OCI-LY7 (cell line): ENCODE measurements around the gene ACSM2A. TPM values are rescaled to one million over a fixed set of nuclear protein-coding genes. Genes with fewer than 3 reads are reported as not detected.

ENCODE experiments used
- BruUV-seq: library from RNA; stranded (reverse); fragments of 400-500 nt; replicated peaks from 2 replicates; lab custom pipeline; 2021; lab: Mats Ljungman, UMichigan
- CTCF ChIA-PET: fragments of 300-600 bp; sonication (Branson Sonifier 250); formaldehyde crosslinking; loops from one replicate; lab custom pipeline; 2022; ENCODE audit warnings: antibody characterized with exemption; ENCODE audit not compliant: unreplicated experiment; lab: Charles Lee
- POLR2A ChIA-PET: fragments of 300-600 bp; sonication (Branson Sonifier 250); formaldehyde crosslinking; loops from one replicate; lab custom pipeline; 2022; ENCODE audit warnings: antibody characterized with exemption; lab: Charles Lee
- DNase-seq: peaks from one replicate; pipeline ENCODE4 v3.0.0-alpha.2; 2015; ENCODE audit warnings: low spot score
- H2AFZ ChIP-seq: fragments of 200-600 bp; sonication (generic), shearing (Covaris generic); 2 replicates; pipeline ENCODE4 v1.6.1; 2014; ENCODE audit warnings: mild to moderate bottlenecking, antibody characterized with exemption, low read length, moderate library complexity
- H3K27ac ChIP-seq: fragments of 200-600 bp; sonication (generic); 2 replicates; pipeline ENCODE4 v1.5.1; 2014; ENCODE audit warnings: mixed run types, low read depth, mild to moderate bottlenecking, moderate library complexity, low read length, inconsistent platforms; ENCODE audit not compliant: poor library complexity, severe bottlenecking
- H3K36me3 ChIP-seq: fragments of 200-600 bp; sonication (generic); 2 replicates; pipeline ENCODE4 v1.6.1; 2014; ENCODE audit warnings: mild to moderate bottlenecking, antibody characterized with exemption, low read length, moderate library complexity, mixed read lengths; ENCODE audit not compliant: insufficient read depth
- H3K4me1 ChIP-seq: fragments of 200-600 bp; sonication (generic); 2 replicates; pipeline ENCODE4 v1.5.1; 2014; ENCODE audit warnings: mild to moderate bottlenecking, low read length; ENCODE audit not compliant: insufficient read depth, poor library complexity, severe bottlenecking
- H3K4me2 ChIP-seq: fragments of 200-600 bp; sonication (generic); 2 replicates; pipeline ENCODE4 v1.6.1; 2014; ENCODE audit warnings: mild to moderate bottlenecking, low read length
- H3K4me3 ChIP-seq: fragments of 200-600 bp; sonication (generic); 2 replicates; pipeline ENCODE4 v1.5.1; 2014; ENCODE audit warnings: mild to moderate bottlenecking, low read depth, low read length; ENCODE audit not compliant: poor library complexity, severe bottlenecking
- H3K79me2 ChIP-seq: fragments of 200-600 bp; sonication (generic); 2 replicates; pipeline ENCODE4 v1.6.1; 2016; ENCODE audit warnings: low read depth, mild to moderate bottlenecking, low read length, moderate library complexity, mixed read lengths; ENCODE audit not compliant: insufficient read depth
- H3K9me2 ChIP-seq: fragments of 200-600 bp; sonication (generic); 2 replicates; pipeline ENCODE4 v1.6.1; 2016; ENCODE audit warnings: mild to moderate bottlenecking, low read length, mixed read lengths; ENCODE audit not compliant: insufficient read depth
- H3K9me3 ChIP-seq: fragments of 200-600 bp; sonication (generic); 2 replicates; pipeline ENCODE4 v1.6.1; 2014; ENCODE audit warnings: mild to moderate bottlenecking, mixed run types, low read length, mixed read lengths
- H4K20me1 ChIP-seq: fragments of 200-600 bp; sonication (generic); 2 replicates; pipeline ENCODE4 v1.6.1; 2014; ENCODE audit warnings: mild to moderate bottlenecking, antibody characterized with exemption, low read length, moderate library complexity, mixed read lengths; ENCODE audit not compliant: insufficient read depth
- EZH2phosphoT487 ChIP-seq: fragments of 200-600 bp; sonication (generic); IDR thresholded peaks from 2 replicates; pipeline ENCODE4 v1.6.1; 2018; ENCODE audit warnings: low read depth, borderline replicate concordance, mild to moderate bottlenecking, mixed run types, antibody characterized with exemption, low read length, moderate library complexity, mixed read lengths
- intact Hi-C: fragments of 100-400 bp; cut with micrococcal nuclease; formaldehyde crosslinking; loops from one replicate; pipeline ENCODE4 v1.10.0; 2022; ENCODE audit not compliant: unreplicated experiment
- total RNA-seq, 2 experiments: library from RNA; depleted of rRNA in 1 of 2; stranded (reverse); fragments of >200 nt in 1 of 2; shearing (Covaris generic) in 1 of 2; gene quantifications; 2 replicates each; pipeline ENCODE4 v1.2.3, GENCODE V29; 2014 to 2022
- TF ChIP-seq, protein P1 (sequence below): fragments of 200-600 bp; sonication (generic); conservative IDR thresholded peaks from 2 replicates; pipeline ENCODE4 v1.5.1; 2014; ENCODE audit warnings: mild to moderate bottlenecking, antibody characterized with exemption, low read length, moderate library complexity, mixed read lengths

ACSM2A gene
- total RNA-seq, 2 experiments from 2014 or later: not detected

DNA sequence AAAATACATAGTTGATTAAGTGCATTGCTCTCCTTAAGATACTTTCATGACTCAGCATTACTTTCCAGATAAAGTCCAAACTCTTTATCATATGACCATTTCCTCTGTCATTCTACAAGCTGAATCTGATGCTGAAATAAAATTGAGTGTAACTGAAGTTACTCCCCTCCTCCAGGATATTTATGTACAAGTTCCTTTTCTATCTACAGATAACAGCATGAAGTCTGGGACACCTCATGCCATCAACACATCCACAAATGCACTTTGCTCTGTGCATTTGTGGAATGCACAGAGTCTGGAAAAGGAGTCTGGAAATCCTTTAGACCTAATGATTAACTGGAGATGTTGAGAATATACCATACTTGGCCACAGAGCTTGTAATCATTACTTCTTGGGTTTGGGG, 64.4 kb downstream of the ACSM2A start:
- TF ChIP-seq, protein P1, sequence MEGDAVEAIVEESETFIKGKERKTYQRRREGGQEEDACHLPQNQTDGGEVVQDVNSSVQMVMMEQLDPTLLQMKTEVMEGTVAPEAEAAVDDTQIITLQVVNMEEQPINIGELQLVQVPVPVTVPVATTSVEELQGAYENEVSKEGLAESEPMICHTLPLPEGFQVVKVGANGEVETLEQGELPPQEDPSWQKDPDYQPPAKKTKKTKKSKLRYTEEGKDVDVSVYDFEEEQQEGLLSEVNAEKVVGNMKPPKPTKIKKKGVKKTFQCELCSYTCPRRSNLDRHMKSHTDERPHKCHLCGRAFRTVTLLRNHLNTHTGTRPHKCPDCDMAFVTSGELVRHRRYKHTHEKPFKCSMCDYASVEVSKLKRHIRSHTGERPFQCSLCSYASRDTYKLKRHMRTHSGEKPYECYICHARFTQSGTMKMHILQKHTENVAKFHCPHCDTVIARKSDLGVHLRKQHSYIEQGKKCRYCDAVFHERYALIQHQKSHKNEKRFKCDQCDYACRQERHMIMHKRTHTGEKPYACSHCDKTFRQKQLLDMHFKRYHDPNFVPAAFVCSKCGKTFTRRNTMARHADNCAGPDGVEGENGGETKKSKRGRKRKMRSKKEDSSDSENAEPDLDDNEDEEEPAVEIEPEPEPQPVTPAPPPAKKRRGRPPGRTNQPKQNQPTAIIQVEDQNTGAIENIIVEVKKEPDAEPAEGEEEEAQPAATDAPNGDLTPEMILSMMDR: no peak
- no peak for TF ChIP-seq EZH2phosphoT487
- H3K79me2 ChIP-seq: no peaks in the 10 kb centered on the region
- no peaks in the 10 kb centered on the region for H3K4me1 ChIP-seq
- no peak overlapping the region for H3K27ac ChIP-seq
- no peak for DNase-seq
- no peak overlapping the region for H3K4me2 ChIP-seq
- no peaks in the 10 kb centered on the region for H3K9me3 ChIP-seq
- H3K36me3 ChIP-seq: no peaks in the 10 kb centered on the region
- CTCF ChIA-PET: no interaction called here
- POLR2A ChIA-PET: interaction anchor here (0.6 kb wide), 1 partner anchor 9 kb away, joined by 5 read pairs; no protein-coding TSS in a partner anchor
- H3K9me2 ChIP-seq: no peaks in the 10 kb centered on the region
- H3K4me3 ChIP-seq: no peak overlapping the region
- intact Hi-C loops: no loop called here
- no peak overlapping the region for H2AFZ ChIP-seq
- no peaks in the 10 kb centered on the region for H4K20me1 ChIP-seq
- BruUV-seq: no TSS peak

DNA sequence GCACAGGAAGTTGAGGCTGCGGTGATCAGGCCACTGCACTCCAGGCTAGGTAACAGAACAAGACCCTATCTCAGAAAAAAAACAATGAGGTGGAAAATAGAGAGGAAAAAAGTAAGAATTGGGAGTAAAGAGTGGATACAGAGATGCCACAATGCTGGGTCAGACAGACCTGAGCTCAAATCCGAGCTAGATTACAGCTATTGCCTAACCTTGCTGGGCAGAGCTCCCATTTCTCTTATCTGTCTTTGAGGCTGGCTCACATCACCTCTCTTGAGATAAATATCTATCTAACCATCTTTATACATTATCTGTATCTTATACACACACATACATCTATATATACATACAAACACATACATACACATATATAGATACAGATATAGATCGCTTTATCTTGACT, 65.8 kb downstream of the ACSM2A start:
- CTCF ChIA-PET: no interaction called here
- no peak overlapping the region for H3K27ac ChIP-seq
- TF ChIP-seq EZH2phosphoT487: no peak
- TF ChIP-seq, protein P1: no peak
- no peaks in the 10 kb centered on the region for H3K9me3 ChIP-seq
- no peaks in the 10 kb centered on the region for H3K36me3 ChIP-seq
- no peak for DNase-seq
- H3K79me2 ChIP-seq: no peaks in the 10 kb centered on the region
- no peak overlapping the region for H2AFZ ChIP-seq
- BruUV-seq: no TSS peak
- H3K4me3 ChIP-seq: no peak overlapping the region
- POLR2A ChIA-PET: no interaction called here
- intact Hi-C loops: no loop called here
- no peaks in the 10 kb centered on the region for H3K4me1 ChIP-seq
- H3K9me2 ChIP-seq: no peaks in the 10 kb centered on the region
- H4K20me1 ChIP-seq: no peaks in the 10 kb centered on the region
- H3K4me2 ChIP-seq: no peak overlapping the region

DNA sequence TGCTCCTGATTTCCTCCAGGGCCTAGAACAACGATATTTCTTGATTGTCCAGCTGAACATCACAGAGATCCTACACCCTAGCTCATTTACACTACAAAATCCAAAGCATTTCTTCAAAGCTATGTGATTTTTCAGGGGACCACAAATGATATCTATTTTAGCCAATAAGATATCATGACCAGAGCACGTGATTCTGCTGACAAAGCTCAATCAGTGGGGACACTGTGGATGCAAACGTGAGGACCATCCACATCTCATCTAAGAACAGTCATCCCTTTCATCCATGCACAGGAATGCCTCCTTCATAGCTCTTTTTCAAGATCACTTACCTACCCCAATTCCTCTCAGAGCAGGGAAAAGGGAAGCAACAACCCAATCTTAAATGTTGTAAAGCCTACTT, 67.9 kb downstream of the ACSM2A start:
- Histone ChIP-seq H3K4me1 (no peaks in the 10 kb centered on the region), H3K4me2 (no peak overlapping the region), H4K20me1 (no peaks in the 10 kb centered on the region), H3K36me3 (no peaks in the 10 kb centered on the region), H3K27ac (no peak overlapping the region), H3K9me3 (no peaks in the 10 kb centered on the region), H3K79me2 (no peaks in the 10 kb centered on the region), H2AFZ (no peak overlapping the region), H3K4me3 (no peak overlapping the region), H3K9me2 (no peaks in the 10 kb centered on the region)
- DNase-seq: no peak
- TF ChIP-seq EZH2phosphoT487: no peak
- TF ChIP-seq, protein P1: no peak
- intact Hi-C loops: no loop called here
- no TSS peak for BruUV-seq
- ChIA-PET POLR2A (interaction anchor here (0.8 kb wide), 1 partner anchor 9 kb away, joined by 3 read pairs; no protein-coding TSS in a partner anchor), CTCF (no interaction called here)
